GM21786 (cell line): ENCODE data around the gene SVEP1.
"Not testable (repeated sequence)": the region's sequence is repeated elsewhere in the genome, so short reads cannot be mapped to it uniquely, and the experiment has no call there.

Experiments used
- ATAC-seq: cut with Tn5 transposase; IDR thresholded peaks from one replicate; pipeline ENCODE4 v1.9.1; 2021; ENCODE audit not compliant: unreplicated experiment

SVEP1 gene

GRCh38 chr9:110579862-110580219 is 300 bp upstream of the SVEP1 start:
- no peak for ATAC-seq

GRCh38 chr9:110578575-110579033 is 937 bp downstream of the SVEP1 start:
- ATAC-seq, result no peak

- no peak for ATAC-seq
These were observed 3.6 kb downstream of the SVEP1 start for GRCh38 chr9:110575945-110576344.

- no peak for ATAC-seq
These were observed 4.4 kb downstream of the SVEP1 start for GRCh38 chr9:110575169-110575568.

- no peak for ATAC-seq
These were observed 6.2 kb downstream of the SVEP1 start for GRCh38 chr9:110573305-110573704.

- no peak for ATAC-seq
These were observed 7.6 kb downstream of the SVEP1 start for GRCh38 chr9:110571801-110572483.

GRCh38 chr9:110566156-110566555 is 13.4 kb downstream of the SVEP1 start:
- ATAC-seq, result no peak

GRCh38 chr9:110561826-110562225 is 17.7 kb downstream of the SVEP1 start:
- no peak for ATAC-seq

- no peak for ATAC-seq
These were observed 19.7 kb downstream of the SVEP1 start for GRCh38 chr9:110559869-110560268.

- ATAC-seq, result no peak
These were observed 23.8 kb downstream of the SVEP1 start for GRCh38 chr9:110555551-110556331.

GRCh38 chr9:110546411-110546871 is 33.1 kb downstream of the SVEP1 start:
- ATAC-seq, result no peak

GRCh38 chr9:110545705-110546104 is 33.8 kb downstream of the SVEP1 start:
- no peak for ATAC-seq

- no peak for ATAC-seq
These were observed 35.9 kb downstream of the SVEP1 start for GRCh38 chr9:110543631-110544051.

GRCh38 chr9:110541950-110542349 is 37.6 kb downstream of the SVEP1 start:
- no peak for ATAC-seq

GRCh38 chr9:110538647-110539041 is 40.9 kb downstream of the SVEP1 start:
- no peak for ATAC-seq

GRCh38 chr9:110537841-110538646 is 41.5 kb downstream of the SVEP1 start:
- ATAC-seq, result no peak

GRCh38 chr9:110536822-110537221 is 42.7 kb downstream of the SVEP1 start:
- no peak for ATAC-seq

GRCh38 chr9:110534162-110534561 is 45.4 kb downstream of the SVEP1 start:
- not testable (repeated sequence) for ATAC-seq

GRCh38 chr9:110532908-110533665 is 46.5 kb downstream of the SVEP1 start:
- ATAC-seq, result no peak

- ATAC-seq, result no peak
These were observed 47.8 kb downstream of the SVEP1 start for GRCh38 chr9:110531776-110532175.

- not testable (repeated sequence) for ATAC-seq
These were observed 48.3 kb downstream of the SVEP1 start for GRCh38 chr9:110531241-110531640.
